GM23338 (cell line): ENCODE measurements around the gene SIM1. TPM values are rescaled to one million over a fixed set of nuclear protein-coding genes. Genes with fewer than 3 reads are reported as not detected.

Source experiments
- ATAC-seq: fragments of 200-7000 bp; cut with Tn5 transposase; 3 replicates; pipeline ENCODE4 v1.9.1; 2020
- DNase-seq: peaks from one replicate; pipeline ENCODE4 v3.0.0-alpha.2; 2015; ENCODE audit warnings: low spot score
- H2AFZ ChIP-seq: fragments of 200-600 bp; sonication (generic); 2 replicates; pipeline ENCODE4 v1.8.0; 2016; ENCODE audit warnings: antibody characterized with exemption, mild to moderate bottlenecking, moderate library complexity
- H3F3A ChIP-seq: fragments of 200-600 bp; sonication (generic); replicated peaks from 2 replicates; pipeline ENCODE4 v1.8.0; 2017; ENCODE audit warnings: antibody characterized with exemption, mixed run types, low read depth
- H3K27ac ChIP-seq: fragments of 200-600 bp; sonication (generic); 2 replicates; pipeline ENCODE4 v1.6.1; 2016; ENCODE audit warnings: low read depth
- H3K27me3 ChIP-seq: fragments of 200-600 bp; sonication (generic); 2 replicates; pipeline ENCODE4 v1.8.0; 2016; ENCODE audit warnings: mild to moderate bottlenecking, mixed run types, moderate library complexity; ENCODE audit not compliant: insufficient read depth
- H3K36me3 ChIP-seq: fragments of 200-600 bp; sonication (generic); 2 replicates; pipeline ENCODE4 v1.8.0; 2016; ENCODE audit warnings: mild to moderate bottlenecking; ENCODE audit not compliant: insufficient read depth
- H3K4me1 ChIP-seq: fragments of 200-600 bp; sonication (generic); 2 replicates; pipeline ENCODE4 v1.8.0; 2016; ENCODE audit warnings: mild to moderate bottlenecking, moderate library complexity; ENCODE audit not compliant: insufficient read depth
- H3K4me2 ChIP-seq: fragments of 200-600 bp; sonication (generic); 2 replicates; pipeline ENCODE4 v1.7.1; 2017; ENCODE audit warnings: mixed run types
- H3K4me3 ChIP-seq: fragments of 200-600 bp; sonication (generic); 2 replicates; pipeline ENCODE4 v1.6.1; 2016; ENCODE audit warnings: mixed run types
- H3K79me2 ChIP-seq: fragments of 200-600 bp; sonication (generic); replicated peaks from 2 replicates; pipeline ENCODE4 v1.8.0; 2017; ENCODE audit warnings: mild to moderate bottlenecking; ENCODE audit not compliant: insufficient read depth
- H3K9me2 ChIP-seq: fragments of 200-600 bp; sonication (generic); 2 replicates; pipeline ENCODE4 v1.8.0; 2017; ENCODE audit not compliant: insufficient read depth
- H4K20me1 ChIP-seq: fragments of 200-600 bp; sonication (generic); replicated peaks from 2 replicates; pipeline ENCODE4 v1.8.0; 2017; ENCODE audit warnings: mild to moderate bottlenecking; ENCODE audit not compliant: insufficient read depth
- H3K27ac Mint-ChIP-seq: 2 replicates; pipeline ENCODE4 v1.8.0; 2020; ENCODE audit warnings: inconsistent platforms, mild to moderate bottlenecking, moderate library complexity, mixed read lengths
- H3K27me3 Mint-ChIP-seq: 3 replicates; pipeline ENCODE4 v1.8.0; 2022; ENCODE audit warnings: low read depth, mild to moderate bottlenecking, moderate library complexity, mixed read lengths, inconsistent platforms; ENCODE audit not compliant: insufficient read depth, poor library complexity
- H3K36me3 Mint-ChIP-seq: 3 replicates; pipeline ENCODE4 v1.8.0; 2021; ENCODE audit warnings: low read depth, mild to moderate bottlenecking, inconsistent platforms, moderate library complexity, mixed read lengths
- H3K4me1 Mint-ChIP-seq: 3 replicates; pipeline ENCODE4 v1.8.0; 2020; ENCODE audit warnings: mild to moderate bottlenecking, inconsistent platforms, mixed read lengths
- H3K4me3 Mint-ChIP-seq: 3 replicates; pipeline ENCODE4 v1.8.0; 2021; ENCODE audit warnings: moderate library complexity, mild to moderate bottlenecking, inconsistent platforms, mixed read lengths
- H3K9me3 Mint-ChIP-seq: 3 replicates; pipeline ENCODE4 v1.8.0; 2020; ENCODE audit warnings: moderate library complexity, mild to moderate bottlenecking, inconsistent platforms, mixed read lengths
- CTCF ChIP-seq, 2 experiments: fragments of 200-600 bp in 1 of 2; sonication (generic) in 1 of 2; conservative IDR thresholded peaks; 2 replicates each; pipeline versions ENCODE4 v1.5.1 to v1.6.1; 2016 to 2017; ENCODE audit warnings: antibody characterized with exemption in 2 of 2, low read depth in 2 of 2, mild to moderate bottlenecking in 2 of 2, moderate library complexity in 1 of 2
- EZH2 ChIP-seq: fragments of 200-600 bp; sonication (generic); IDR thresholded peaks from one replicate; pipeline ENCODE4 v1.8.0; 2017; ENCODE audit warnings: antibody characterized with exemption, mild to moderate bottlenecking, low read depth; ENCODE audit not compliant: unreplicated experiment
- EZH2phosphoT487 ChIP-seq: fragments of 200-600 bp; sonication (generic); IDR thresholded peaks from one replicate; pipeline ENCODE4 v1.8.1; 2018; ENCODE audit warnings: antibody characterized with exemption; ENCODE audit not compliant: unreplicated experiment
- NANOG ChIP-seq: IDR thresholded peaks from 2 replicates; pipeline ENCODE4 v1.6.1; 2016; ENCODE audit warnings: antibody characterized with exemption, borderline replicate concordance
- STAT1 ChIP-seq: IDR thresholded peaks from one replicate; pipeline ENCODE4 v1.6.1; 2016; ENCODE audit warnings: antibody characterized with exemption; ENCODE audit not compliant: unreplicated experiment
- ZNF114 ChIP-seq: fragments of 250-450 bp; sonication (Bioruptor Pico); IDR thresholded peaks from 2 replicates; pipeline ENCODE4 v1.5.0; 2020; ENCODE audit warnings: mild to moderate bottlenecking, moderate library complexity
- ZNF331 ChIP-seq: fragments of 250-450 bp; sonication (Bioruptor Pico); IDR thresholded peaks from 2 replicates; pipeline ENCODE4 v1.5.0; 2020; ENCODE audit warnings: low read depth, mild to moderate bottlenecking, moderate library complexity
- ZNF462 ChIP-seq: fragments of 250-450 bp; sonication (Bioruptor Pico); IDR thresholded peaks from 2 replicates; pipeline ENCODE4 v1.5.0; 2020; ENCODE audit warnings: mild to moderate bottlenecking, moderate library complexity
- polyA plus RNA-seq: library from polyadenylated mRNA; unstranded; fragments of >200 nt; fragmentation: Nextera tagmentation; extraction: Ambion mirVana; gene quantifications from 2 replicates; pipeline ENCODE4 v1.2.1, GENCODE V29; 2016
- total RNA-seq: library from RNA; depleted of rRNA; stranded (reverse); fragments of >200 nt; shearing (Covaris generic); gene quantifications from 2 replicates; pipeline ENCODE4 v1.2.3, GENCODE V29; 2014

The SIM1 gene
- total and polyA plus RNA-seq, 2 experiments from 2014 or later, result 0.42 to 0.49 TPM

GRCh38 chr6:100512203-100512862 is 47.6 kb upstream of the SIM1 start (continued):
- no peak for TF ChIP-seq ZNF462 (CRISPR knock-in tag)
- TF ChIP-seq STAT1, result no peak
- no peak for TF ChIP-seq EZH2
- TF ChIP-seq EZH2phosphoT487, result no peak
- no peak for TF ChIP-seq NANOG
- no peak for TF ChIP-seq CTCF (conservative IDR thresholded peaks at IDR 0.05; ENCODE audit: low read depth in 2 of 2)
- TF ChIP-seq ZNF331, result no peak
- no peak for TF ChIP-seq ZNF114 (CRISPR knock-in tag)

GRCh38 chr6:100509101-100509500 is 44.4 kb upstream of the SIM1 start:
- no peaks in the 10 kb centered on the region for H3K4me1 ChIP-seq
- no peak overlapping the region for H3K4me3 ChIP-seq
- TF ChIP-seq ZNF114 (CRISPR knock-in tag) (no peak), CTCF (conservative IDR thresholded peaks at IDR 0.05; ENCODE audit: low read depth in 2 of 2) (no peak), NANOG (no peak), STAT1 (no peak), ZNF331 (no peak)
- no peak overlapping the region for H3K27ac Mint-ChIP-seq
- no peaks in the 10 kb centered on the region for H3K9me3 Mint-ChIP-seq
- H3K27me3 Mint-ChIP-seq, result peaks cover 1% of the 10 kb centered on the region
- H3K27me3 ChIP-seq, result no peaks in the 10 kb centered on the region
- ATAC-seq (no peak), DNase-seq (no peak)
- no peaks in the 10 kb centered on the region for H3K9me2 ChIP-seq
- no peak overlapping the region for H3K4me3 Mint-ChIP-seq
- no peak overlapping the region for H2AFZ ChIP-seq
- no peaks in the 10 kb centered on the region for H4K20me1 ChIP-seq
- no peak overlapping the region for H3K4me2 ChIP-seq
- no peaks in the 10 kb centered on the region for H3K36me3 ChIP-seq
- no peaks in the 10 kb centered on the region for H3F3A ChIP-seq
- no peak overlapping the region for H3K27ac ChIP-seq
- H3K4me1 Mint-ChIP-seq, result no peaks in the 10 kb centered on the region
- H3K36me3 Mint-ChIP-seq, result peaks cover 10% of the 10 kb centered on the region
- H3K79me2 ChIP-seq, result no peaks in the 10 kb centered on the region
